DOHH2 (cell line): ENCODE data around the gene GPATCH3.

Experiments used
- H3F3A ChIP-seq: fragments of 200-600 bp; sonication (generic), shearing (Covaris generic); 2 replicates; pipeline ENCODE4 v1.6.0; 2016; ENCODE audit warnings: antibody characterized with exemption, mild to moderate bottlenecking; ENCODE audit not compliant: control insufficient read depth, insufficient read depth
- H3K27ac ChIP-seq: fragments of 200-600 bp; sonication (generic); 2 replicates; pipeline ENCODE4 v1.5.1; 2014; ENCODE audit warnings: low read depth, mild to moderate bottlenecking, low read length, moderate library complexity
- H3K27me3 ChIP-seq: fragments of 200-600 bp; sonication (generic); 2 replicates; pipeline ENCODE4 v1.6.1; 2014; ENCODE audit warnings: mild to moderate bottlenecking, low read length, mixed read lengths; ENCODE audit not compliant: control insufficient read depth
- H3K36me3 ChIP-seq: fragments of 200-600 bp; sonication (generic); 2 replicates; pipeline ENCODE4 v1.6.1; 2014; ENCODE audit warnings: mild to moderate bottlenecking, low read length, moderate library complexity, mixed read lengths; ENCODE audit not compliant: control insufficient read depth
- H3K4me1 ChIP-seq: fragments of 200-600 bp; sonication (generic); 2 replicates; pipeline ENCODE4 v1.6.1; 2014; ENCODE audit warnings: mild to moderate bottlenecking, low read length, mixed read lengths; ENCODE audit not compliant: control insufficient read depth
- H3K4me2 ChIP-seq: fragments of 200-600 bp; sonication (generic); 2 replicates; pipeline ENCODE4 v1.6.0; 2014; ENCODE audit warnings: mild to moderate bottlenecking, low read length, moderate library complexity
- H3K4me3 ChIP-seq: fragments of 200-600 bp; sonication (generic); 2 replicates; pipeline ENCODE4 v1.5.1; 2014; ENCODE audit warnings: mild to moderate bottlenecking, low read length, mixed read lengths
- H3K79me2 ChIP-seq: fragments of 200-600 bp; sonication (generic); 2 replicates; pipeline ENCODE4 v1.6.1; 2014; ENCODE audit warnings: mild to moderate bottlenecking, low read length, mixed read lengths; ENCODE audit not compliant: control insufficient read depth
- H3K9me2 ChIP-seq: fragments of 200-600 bp; sonication (generic); replicated peaks from 2 replicates; pipeline ENCODE4 v1.6.1; 2014; ENCODE audit warnings: mild to moderate bottlenecking, low read length, mixed read lengths; ENCODE audit not compliant: control insufficient read depth
- H3K9me3 ChIP-seq: fragments of 200-600 bp; sonication (generic); 2 replicates; pipeline ENCODE4 v1.6.1; 2014; ENCODE audit warnings: antibody characterized with exemption, low read length, mixed read lengths; ENCODE audit not compliant: control insufficient read depth, insufficient read depth
- H4K20me1 ChIP-seq: fragments of 200-600 bp; sonication (generic); 2 replicates; pipeline ENCODE4 v1.6.0; 2014; ENCODE audit warnings: low read depth, mild to moderate bottlenecking, antibody characterized with exemption, low read length, moderate library complexity; ENCODE audit not compliant: control insufficient read depth, insufficient read depth
- CTCF ChIP-seq: fragments of 200-600 bp; sonication (generic); IDR thresholded peaks from one replicate; pipeline ENCODE4 v1.5.1; 2014; ENCODE audit warnings: antibody characterized with exemption, mild to moderate bottlenecking, low read depth, low read length; ENCODE audit not compliant: poor library complexity, severe bottlenecking
- EZH2phosphoT487 ChIP-seq: fragments of 200-600 bp; sonication (generic); IDR thresholded peaks from 2 replicates; pipeline ENCODE4 v1.6.1; 2017; ENCODE audit warnings: borderline replicate concordance, mild to moderate bottlenecking, antibody characterized with exemption, low read length, moderate library complexity, mixed read lengths

The GPATCH3 gene

GRCh38 chr1:26855636-26856035 lies 44.6 kb downstream of the GPATCH3 start:
- Histone ChIP-seq H3K4me3 (no peak overlapping the region), H3K27ac (no peak overlapping the region), H4K20me1 (no peaks in the 10 kb centered on the region), H3K79me2 (no peaks in the 10 kb centered on the region), H3K9me3 (no peaks in the 10 kb centered on the region), H3F3A (0 out of 2 replicates have a peak, but pooled peaks cover 3% of the 10 kb centered on the region), H3K9me2 (no peaks in the 10 kb centered on the region), H3K36me3 (peaks cover 35% of the 10 kb centered on the region), H3K4me1 (no peaks in the 10 kb centered on the region), H3K27me3 (no peaks in the 10 kb centered on the region), H3K4me2 (no peak overlapping the region)
- TF ChIP-seq CTCF, result no peak
- TF ChIP-seq EZH2phosphoT487, result no peak

- no peaks in the 10 kb centered on the region for H3K4me1 ChIP-seq
- no peak overlapping the region for H3K4me3 ChIP-seq
- no peaks in the 10 kb centered on the region for H3K9me3 ChIP-seq
- TF ChIP-seq EZH2phosphoT487, result no peak
- TF ChIP-seq CTCF, result no peak
- H3K27ac ChIP-seq, result no peak overlapping the region
- no peaks in the 10 kb centered on the region for H3K9me2 ChIP-seq
- H3K36me3 ChIP-seq, result peaks cover 43% of the 10 kb centered on the region
- 0 out of 2 replicates have a peak, but pooled peaks cover 3% of the 10 kb centered on the region for H3F3A ChIP-seq
- H3K79me2 ChIP-seq, result no peaks in the 10 kb centered on the region
- no peak overlapping the region for H3K4me2 ChIP-seq
- no peaks in the 10 kb centered on the region for H3K27me3 ChIP-seq
- H4K20me1 ChIP-seq, result no peaks in the 10 kb centered on the region
These were observed 45.4 kb downstream of the GPATCH3 start for GRCh38 chr1:26854906-26855305.

- Histone ChIP-seq H3K79me2 (no peaks in the 10 kb centered on the region), H3K4me3 (no peak overlapping the region), H4K20me1 (no peaks in the 10 kb centered on the region), H3K27ac (no peak overlapping the region), H3K4me1 (no peaks in the 10 kb centered on the region), H3F3A (0 out of 2 replicates have a peak, but pooled peaks cover 3% of the 10 kb centered on the region), H3K4me2 (no peak overlapping the region), H3K36me3 (peaks cover 55% of the 10 kb centered on the region), H3K9me2 (no peaks in the 10 kb centered on the region), H3K27me3 (no peaks in the 10 kb centered on the region), H3K9me3 (no peaks in the 10 kb centered on the region)
- TF ChIP-seq CTCF (no peak), EZH2phosphoT487 (no peak)
These were observed 46.7 kb downstream of the GPATCH3 start for GRCh38 chr1:26853600-26853999.
